IMR-90 (cell line): ENCODE data around the gene DGKB. TPM values are rescaled to one million over a fixed set of nuclear protein-coding genes. Genes with fewer than 3 reads are reported as not detected.

Experiments used
- ATAC-seq: fragments of 200-7000 bp; cut with Tn5 transposase; 2 replicates; pipeline ENCODE4 v1.9.1; 2020; ENCODE audit warnings: low read depth, mild to moderate bottlenecking, moderate library complexity
- BruUV-seq: library from RNA; stranded (reverse); fragments of 400-500 nt; replicated peaks from 2 replicates; lab custom pipeline; 2021; lab: Mats Ljungman, UMichigan
- CTCF ChIA-PET: fragments of 300-600 bp; formaldehyde crosslinking; extraction: SDS; loops from one replicate; lab custom pipeline; 2021; ENCODE audit warnings: antibody characterized with exemption; lab: Yijun Ruan, JAX
- POLR2A ChIA-PET: fragments of 300-600 bp; sonication (Branson Sonifier 250); formaldehyde crosslinking; loops from one replicate; lab custom pipeline; 2022; ENCODE audit warnings: antibody characterized with exemption; ENCODE audit not compliant: unreplicated experiment; lab: Charles Lee
- DNase-seq: peaks from one replicate; pipeline ENCODE4 v3.0.0; 2013
- H2AFZ ChIP-seq: replicated peaks from 2 replicates; pipeline ENCODE3; 2013; ENCODE audit warnings: low read length, mild to moderate bottlenecking; ENCODE audit not compliant: poor library complexity
- H2AK5ac ChIP-seq: 2 replicates; pipeline ENCODE4 v1.6.1; 2013; ENCODE audit warnings: low read depth, low read length, inconsistent platforms
- H2AK9ac ChIP-seq: replicated peaks from 2 replicates; pipeline ENCODE3; 2013; ENCODE audit warnings: mild to moderate bottlenecking, low read depth, low read length, moderate library complexity; ENCODE audit not compliant: poor library complexity
- H2BK120ac ChIP-seq: 2 replicates; pipeline ENCODE4 v1.6.1; 2013; ENCODE audit warnings: low read depth, low read length, inconsistent platforms
- H2BK15ac ChIP-seq: 3 replicates; pipeline ENCODE4 v1.6.1; 2013; ENCODE audit warnings: low read depth, low read length, inconsistent platforms
- H2BK20ac ChIP-seq: 2 replicates; pipeline ENCODE4 v1.6.1; 2013; ENCODE audit warnings: low read depth, mild to moderate bottlenecking, inconsistent platforms, low read length, moderate library complexity
- H2BK5ac ChIP-seq: 2 replicates; pipeline ENCODE4 v1.6.1; 2013; ENCODE audit warnings: mild to moderate bottlenecking, low read depth, low read length, inconsistent platforms; ENCODE audit not compliant: poor library complexity, severe bottlenecking
- H3K14ac ChIP-seq: replicated peaks from 2 replicates; pipeline ENCODE4 v1.6.1; 2013; ENCODE audit warnings: low read depth, low read length, inconsistent platforms
- H3K18ac ChIP-seq: 2 replicates; pipeline ENCODE4 v1.6.1; 2013; ENCODE audit warnings: low read depth, low read length, control low read depth
- H3K23ac ChIP-seq: 2 replicates; pipeline ENCODE4 v1.6.1; 2013; ENCODE audit warnings: low read depth, low read length, inconsistent platforms
- H3K27ac ChIP-seq: 2 replicates; pipeline ENCODE4 v1.5.1; 2013; ENCODE audit warnings: mild to moderate bottlenecking, control low read depth, low read length; ENCODE audit not compliant: insufficient read depth
- H3K27me3 ChIP-seq: 2 replicates; pipeline ENCODE4 v1.6.1; 2013; ENCODE audit warnings: low read length; ENCODE audit not compliant: control insufficient read depth, insufficient read depth
- H3K36me3 ChIP-seq: 2 replicates; pipeline ENCODE4 v1.6.1; 2013; ENCODE audit warnings: low read length, mixed read lengths; ENCODE audit not compliant: control insufficient read depth, insufficient read depth
- H3K4ac ChIP-seq: 2 replicates; pipeline ENCODE4 v1.6.1; 2013; ENCODE audit warnings: low read depth, low read length, inconsistent platforms
- H3K4me1 ChIP-seq: 2 replicates; pipeline ENCODE4 v1.6.1; 2013; ENCODE audit warnings: low read length, mixed read lengths; ENCODE audit not compliant: control insufficient read depth, insufficient read depth
- H3K4me2 ChIP-seq: 2 replicates; pipeline ENCODE4 v1.6.1; 2013; ENCODE audit warnings: low read depth, mild to moderate bottlenecking, control low read depth, low read length, moderate library complexity
- H3K4me3 ChIP-seq: 2 replicates; pipeline ENCODE4 v1.5.1; 2013; ENCODE audit warnings: low read depth, mild to moderate bottlenecking, control low read depth, low read length, moderate library complexity; ENCODE audit not compliant: insufficient read depth
- H3K56ac ChIP-seq: 2 replicates; pipeline ENCODE4 v1.6.1; 2013; ENCODE audit warnings: low read length, inconsistent platforms; ENCODE audit not compliant: insufficient read depth; ENCODE audit errors: extremely low read depth
- H3K79me1 ChIP-seq, 2 experiments: 2 replicates each; pipeline ENCODE4 v1.6.1; 2013; ENCODE audit warnings: low read length in 2 of 2, inconsistent platforms in 1 of 2, low read depth in 1 of 2
- H3K9ac ChIP-seq: 2 replicates; pipeline ENCODE4 v1.6.1; 2013; ENCODE audit warnings: low read depth, low read length, control low read depth
- H3K9me1 ChIP-seq: 2 replicates; pipeline ENCODE4 v1.6.1; 2013; ENCODE audit warnings: low read length, inconsistent platforms; ENCODE audit not compliant: insufficient read depth
- H3K9me3 ChIP-seq: 2 replicates; pipeline ENCODE4 v1.6.1; 2013; ENCODE audit warnings: low read length; ENCODE audit not compliant: control insufficient read depth, insufficient read depth
- H4K20me1 ChIP-seq: 2 replicates; pipeline ENCODE4 v1.6.1; 2013; ENCODE audit warnings: low read length, inconsistent platforms; ENCODE audit not compliant: insufficient read depth
- H4K5ac ChIP-seq: 2 replicates; pipeline ENCODE4 v1.6.1; 2013; ENCODE audit warnings: mild to moderate bottlenecking, low read depth, low read length, control low read depth
- H4K8ac ChIP-seq, 2 experiments: 2 replicates each; pipeline ENCODE4 v1.6.1; 2013; ENCODE audit warnings: low read depth in 2 of 2, low read length in 2 of 2, control low read depth in 1 of 2, inconsistent platforms in 1 of 2
- H4K91ac ChIP-seq: 2 replicates; pipeline ENCODE4 v1.6.1; 2013; ENCODE audit warnings: low read depth, low read length, inconsistent platforms; ENCODE audit not compliant: insufficient read depth
- CHD1 ChIP-seq: IDR thresholded peaks from 2 replicates; pipeline ENCODE4 v1.6.1; 2012; ENCODE audit warnings: low read depth, low read length, improper control_type of control experiment
- RFX5 ChIP-seq: IDR thresholded peaks from 2 replicates; pipeline ENCODE4 v1.8.0; 2012; ENCODE audit warnings: low read depth, mild to moderate bottlenecking, low read length, moderate library complexity
- USF2 ChIP-seq: fragments of 150-350 bp; IDR thresholded peaks from 2 replicates; pipeline ENCODE4 v1.6.1; 2017; ENCODE audit warnings: mild to moderate bottlenecking, antibody characterized with exemption, low read length, low read depth
- WGBS, 2 experiments: methylation state at CpG; one replicate each; pipeline versions ENCODE4 v1.1.5 to v1.1.7; 2013; ENCODE audit warnings: missing lambda C conversion rate in 2 of 2; ENCODE audit not compliant: insufficient read length in 1 of 2; ENCODE audit errors: extremely low coverage in 2 of 2; 5-methylcytosine and 5-hydroxymethylcytosine counted together
- dilution Hi-C: fragments of 300-500 bp; cut with HindIII; formaldehyde crosslinking; loops from one replicate; pipeline ENCODE4 v1.14.3; 2018; ENCODE audit warnings: low sequenced_read_pairs; ENCODE audit not compliant: unreplicated experiment
- in situ Hi-C: fragments of 300-500 bp; cut with MboI; formaldehyde crosslinking; loops from 3 replicates; pipeline ENCODE4 v1.14.3; 2019; ENCODE audit warnings: low sequenced_read_pairs, inconsistent platforms, mixed read lengths
- intact Hi-C: fragments of 100-400 bp; cut with micrococcal nuclease; formaldehyde crosslinking; loops from 2 replicates; pipeline ENCODE4 v1.10.0; 2022
- polyA plus RNA-seq, 3 experiments: library from polyadenylated mRNA; depleted of rRNA; stranded (reverse); fragments of >200 nt; gene quantifications; 2 replicates each; pipeline ENCODE4 v1.2.3, GENCODE V29; 2012; ENCODE audit warnings: low replicate concordance in 1 of 3
- total RNA-seq: library from RNA; depleted of rRNA; stranded (reverse); fragments of >200 nt; gene quantifications from 2 replicates; pipeline ENCODE4 v1.2.3, GENCODE V29; 2012

DGKB gene
- total and polyA plus RNA-seq, 2 of the 4 experiments (the other 2 are of a cell fraction): not detected

GRCh38 chr7:14303536-14303935, 599.0 kb downstream of the DGKB start:
- Histone ChIP-seq H3K14ac (no peak overlapping the region), H3K23ac (no peak overlapping the region), H2AK5ac (no peak overlapping the region), H2BK120ac (no peak overlapping the region), H3K9me1 (no peaks in the 10 kb centered on the region), H2AK9ac (no peak overlapping the region), H3K4me3 (no peak overlapping the region), H4K91ac (no peak overlapping the region), H4K8ac (no peak overlapping the region), H2BK15ac (no peak overlapping the region), H3K27me3 (no peaks in the 10 kb centered on the region), H3K4ac (no peak overlapping the region), H3K4me2 (no peak overlapping the region), H3K9ac (no peak overlapping the region), H4K5ac (no peak overlapping the region), H4K20me1 (no peaks in the 10 kb centered on the region), H2BK20ac (no peak overlapping the region), H3K56ac (no peak overlapping the region), H3K18ac (no peak overlapping the region), H2BK5ac (no peak overlapping the region), H3K79me1 (no peaks in the 10 kb centered on the region), H3K4me1 (no peaks in the 10 kb centered on the region), H3K9me3 (no peaks in the 10 kb centered on the region), H3K27ac (no peak overlapping the region), H2AFZ (no peak overlapping the region), H3K36me3 (no peaks in the 10 kb centered on the region)
- in situ Hi-C loops: no loop called here
- intact Hi-C loops: no loop called here
- ATAC-seq (no peak), DNase-seq (no peak)
- WGBS, 2 experiments: no CpG with 5 or more reads among the region's 2 CpGs
- no TSS peak for BruUV-seq
- dilution Hi-C loops: no loop called here
- no peak for TF ChIP-seq RFX5
- TF ChIP-seq USF2: no peak
- TF ChIP-seq CHD1: no peak
- ChIA-PET POLR2A (no interaction called here), CTCF (no interaction called here)
